ENCODE measurements around the gene KCTD17. TPM values are rescaled to one million over a fixed set of nuclear protein-coding genes. Genes with fewer than 3 reads are reported as not detected.

The KCTD17 gene
- total and polyA plus RNA-seq, 2 of the 4 experiments (the other 2 are of a cell fraction): 28.3 to 37.3 TPM

DNA sequence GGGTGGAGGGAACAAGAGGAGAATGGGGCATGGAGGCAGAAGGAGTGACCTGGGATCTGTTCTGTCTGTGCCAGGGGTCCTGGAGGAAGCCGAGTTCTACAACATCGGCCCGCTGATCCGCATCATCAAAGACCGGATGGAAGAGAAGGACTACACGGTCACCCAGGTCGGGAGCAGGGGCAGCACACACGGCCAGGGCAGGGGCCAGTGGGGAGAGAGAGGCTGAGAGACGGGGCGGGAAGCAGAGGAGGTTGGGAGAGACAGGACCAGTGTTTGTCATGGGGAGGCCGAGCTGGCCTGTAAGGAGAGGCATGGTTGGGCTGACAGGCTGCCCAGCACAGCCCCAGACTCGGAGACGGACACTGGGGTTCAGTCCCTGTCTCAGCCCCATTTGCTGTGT is 4.7 kb downstream of the KCTD17 start:
- DNase-seq (no peak), ATAC-seq (ENCODE audit: low read depth) (no peak)
- Histone ChIP-seq H4K8ac (ENCODE audit: low read depth in 2 of 2, low read length in 2 of 2) (no peak overlapping the region), H3K36me3 (ENCODE audit: control insufficient read depth, insufficient read depth, low read length) (peaks cover 41% of the 10 kb centered on the region), H3K9ac (ENCODE audit: low read depth, low read length) (no peak overlapping the region), H4K91ac (ENCODE audit: insufficient read depth, low read depth, low read length) (no peak overlapping the region), H3K27me3 (ENCODE audit: control insufficient read depth, insufficient read depth, low read length) (no peaks in the 10 kb centered on the region), H2AK9ac (replicated peaks; ENCODE audit: low read depth, low read length, poor library complexity) (no peak overlapping the region), H3K23ac (ENCODE audit: low read depth, low read length) (no peak overlapping the region), H3K56ac (ENCODE audit: extremely low read depth, insufficient read depth, low read length) (no peak overlapping the region), H2BK5ac (ENCODE audit: low read depth, low read length, poor library complexity, severe bottlenecking) (no peak overlapping the region), H4K5ac (ENCODE audit: low read depth, low read length) (no peak overlapping the region), H3K14ac (replicated peaks; ENCODE audit: low read depth, low read length) (no peak overlapping the region), H2BK20ac (ENCODE audit: low read depth, low read length) (no peak overlapping the region), H2BK15ac (ENCODE audit: low read depth, low read length) (no peak overlapping the region), H3K79me1 (ENCODE audit: low read depth in 1 of 2, low read length in 2 of 2) (peaks cover 7 to 17% of the 10 kb centered on the region in 2 experiments; a peak in 3 of 4 replicates), H3K27ac (ENCODE audit: insufficient read depth, low read length) (no peak overlapping the region), H3K4ac (ENCODE audit: low read depth, low read length) (no peak overlapping the region), H3K4me2 (ENCODE audit: low read depth, low read length) (no peak overlapping the region), H3K4me1 (ENCODE audit: control insufficient read depth, insufficient read depth, low read length) (peaks cover 4% of the 10 kb centered on the region; the same call in 1 of the 2 replicates), H2AFZ (replicated peaks; ENCODE audit: low read length, poor library complexity) (no peak overlapping the region), H4K20me1 (ENCODE audit: insufficient read depth, low read length) (no peaks in the 10 kb centered on the region), H2BK120ac (ENCODE audit: low read depth, low read length) (no peak overlapping the region), H3K9me3 (ENCODE audit: control insufficient read depth, insufficient read depth, low read length) (no peaks in the 10 kb centered on the region), H3K9me1 (ENCODE audit: insufficient read depth, low read length) (peaks cover 8% of the 10 kb centered on the region; the same call in 1 of the 2 replicates), H2AK5ac (ENCODE audit: low read depth, low read length) (no peak overlapping the region), H3K4me3 (ENCODE audit: insufficient read depth, low read depth, low read length) (no peak overlapping the region), H3K18ac (ENCODE audit: low read depth, low read length) (no peak overlapping the region)
- TF ChIP-seq, protein P1, sequence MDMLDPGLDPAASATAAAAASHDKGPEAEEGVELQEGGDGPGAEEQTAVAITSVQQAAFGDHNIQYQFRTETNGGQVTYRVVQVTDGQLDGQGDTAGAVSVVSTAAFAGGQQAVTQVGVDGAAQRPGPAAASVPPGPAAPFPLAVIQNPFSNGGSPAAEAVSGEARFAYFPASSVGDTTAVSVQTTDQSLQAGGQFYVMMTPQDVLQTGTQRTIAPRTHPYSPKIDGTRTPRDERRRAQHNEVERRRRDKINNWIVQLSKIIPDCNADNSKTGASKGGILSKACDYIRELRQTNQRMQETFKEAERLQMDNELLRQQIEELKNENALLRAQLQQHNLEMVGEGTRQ (IDR thresholded peaks at IDR 0.05; ENCODE audit: low read depth, low read length): no peak
- TF ChIP-seq, protein P2, sequence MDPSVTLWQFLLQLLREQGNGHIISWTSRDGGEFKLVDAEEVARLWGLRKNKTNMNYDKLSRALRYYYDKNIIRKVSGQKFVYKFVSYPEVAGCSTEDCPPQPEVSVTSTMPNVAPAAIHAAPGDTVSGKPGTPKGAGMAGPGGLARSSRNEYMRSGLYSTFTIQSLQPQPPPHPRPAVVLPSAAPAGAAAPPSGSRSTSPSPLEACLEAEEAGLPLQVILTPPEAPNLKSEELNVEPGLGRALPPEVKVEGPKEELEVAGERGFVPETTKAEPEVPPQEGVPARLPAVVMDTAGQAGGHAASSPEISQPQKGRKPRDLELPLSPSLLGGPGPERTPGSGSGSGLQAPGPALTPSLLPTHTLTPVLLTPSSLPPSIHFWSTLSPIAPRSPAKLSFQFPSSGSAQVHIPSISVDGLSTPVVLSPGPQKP (IDR thresholded peaks at IDR 0.05; ENCODE audit: borderline replicate concordance, low read depth, low read length): no peak
- TF ChIP-seq MAZ (IDR thresholded peaks at IDR 0.05; ENCODE audit: borderline replicate concordance, low read depth, low read length): no peak
- TF ChIP-seq MAFK (IDR thresholded peaks at IDR 0.05; ENCODE audit: low read depth, low read length): no peak
- no peak for TF ChIP-seq RCOR1 (IDR thresholded peaks at IDR 0.05; ENCODE audit: insufficient replicate concordance, low read length)
- TF ChIP-seq NFE2L2 (IDR thresholded peaks at IDR 0.05; ENCODE audit: low read depth, low read length): no peak
- no peak for TF ChIP-seq POLR2A (IDR thresholded peaks at IDR 0.05; ENCODE audit: low read depth, low read length)
- TF ChIP-seq RFX5 (IDR thresholded peaks at IDR 0.05; ENCODE audit: low read depth, low read length): no peak
- no peak for TF ChIP-seq MXI1 (IDR thresholded peaks at IDR 0.05; ENCODE audit: borderline replicate concordance, low read depth, low read length)
- no peak for TF ChIP-seq CEBPB (IDR thresholded peaks at IDR 0.05; ENCODE audit: low read depth, low read length)
- TF ChIP-seq, protein P3, sequence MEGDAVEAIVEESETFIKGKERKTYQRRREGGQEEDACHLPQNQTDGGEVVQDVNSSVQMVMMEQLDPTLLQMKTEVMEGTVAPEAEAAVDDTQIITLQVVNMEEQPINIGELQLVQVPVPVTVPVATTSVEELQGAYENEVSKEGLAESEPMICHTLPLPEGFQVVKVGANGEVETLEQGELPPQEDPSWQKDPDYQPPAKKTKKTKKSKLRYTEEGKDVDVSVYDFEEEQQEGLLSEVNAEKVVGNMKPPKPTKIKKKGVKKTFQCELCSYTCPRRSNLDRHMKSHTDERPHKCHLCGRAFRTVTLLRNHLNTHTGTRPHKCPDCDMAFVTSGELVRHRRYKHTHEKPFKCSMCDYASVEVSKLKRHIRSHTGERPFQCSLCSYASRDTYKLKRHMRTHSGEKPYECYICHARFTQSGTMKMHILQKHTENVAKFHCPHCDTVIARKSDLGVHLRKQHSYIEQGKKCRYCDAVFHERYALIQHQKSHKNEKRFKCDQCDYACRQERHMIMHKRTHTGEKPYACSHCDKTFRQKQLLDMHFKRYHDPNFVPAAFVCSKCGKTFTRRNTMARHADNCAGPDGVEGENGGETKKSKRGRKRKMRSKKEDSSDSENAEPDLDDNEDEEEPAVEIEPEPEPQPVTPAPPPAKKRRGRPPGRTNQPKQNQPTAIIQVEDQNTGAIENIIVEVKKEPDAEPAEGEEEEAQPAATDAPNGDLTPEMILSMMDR (conservative IDR thresholded peaks at IDR 0.05; ENCODE audit: low read depth, low read length): no peak
- dilution Hi-C loops (cut with HindIII; ENCODE audit: low sequenced_read_pairs, unreplicated experiment): no loop called here
- WGBS, 2 experiments (ENCODE audit: extremely low coverage in 2 of 2, insufficient read length in 1 of 2): no CpG with 5 or more reads among the region's 13 CpGs
- intact Hi-C loops (cut with micrococcal nuclease): no loop called here
- no TSS peak for BruUV-seq (replicated peaks)
- CTCF ChIA-PET: interaction anchor here (0.9 kb wide), 1 partner anchor 10 kb away, joined by 3 read pairs; no protein-coding TSS in a partner anchor
- in situ Hi-C loops (cut with MboI; ENCODE audit: low sequenced_read_pairs): no loop called here
- POLR2A ChIA-PET (ENCODE audit: unreplicated experiment): no interaction called here

All from IMR-90 (cell line).